HEK293T (cell line): Measurements from ENCODE around the gene ERICH4.

Source experiments
- CTCF ChIA-PET: fragments of 350-600 bp; formaldehyde crosslinking; extraction: SDS; loops from one replicate; lab custom pipeline; 2021; ENCODE audit warnings: antibody characterized with exemption, inconsistent platforms; lab: Yijun Ruan, JAX
- POLR2A ChIA-PET: fragments of 350-600 bp; formaldehyde crosslinking; extraction: SDS; loops from one replicate; lab custom pipeline; 2020; ENCODE audit warnings: antibody characterized with exemption, inconsistent platforms; lab: Yijun Ruan, JAX
- DNase-seq: peaks from one replicate; pipeline ENCODE4 v3.0.0; 2012; ENCODE audit warnings: mixed read lengths; ENCODE audit errors: extremely low spot score
- ARNT ChIP-seq: fragments of 450-650 bp; IDR thresholded peaks from 2 replicates; pipeline ENCODE4 v1.6.1; 2017; ENCODE audit warnings: mild to moderate bottlenecking
- BHLHE40 ChIP-seq: fragments of 450-650 bp; IDR thresholded peaks from 2 replicates; pipeline ENCODE4 v1.6.1; 2016; ENCODE audit warnings: mild to moderate bottlenecking, moderate library complexity, borderline replicate concordance
- CTBP1 ChIP-seq: fragments of 450-650 bp; IDR thresholded peaks from 2 replicates; pipeline ENCODE4 v1.6.1; 2016; ENCODE audit warnings: borderline replicate concordance
- ELF4 ChIP-seq: fragments of 450-650 bp; IDR thresholded peaks from 2 replicates; pipeline ENCODE4 v1.6.1; 2017; ENCODE audit warnings: antibody characterized with exemption
- FOXA1 ChIP-seq: fragments of 450-650 bp; IDR thresholded peaks from 2 replicates; pipeline ENCODE4 v1.6.1; 2016; ENCODE audit warnings: mild to moderate bottlenecking
- FOXK2 ChIP-seq: fragments of 450-650 bp; IDR thresholded peaks from 2 replicates; pipeline ENCODE4 v1.6.1; 2016; ENCODE audit warnings: mild to moderate bottlenecking
- FOXM1 ChIP-seq: fragments of 450-650 bp; IDR thresholded peaks from 2 replicates; pipeline ENCODE4 v1.6.1; 2017; ENCODE audit warnings: mild to moderate bottlenecking, borderline replicate concordance
- HDGF ChIP-seq: fragments of 450-650 bp; IDR thresholded peaks from 2 replicates; pipeline ENCODE4 v1.6.1; 2017; ENCODE audit warnings: antibody characterized with exemption, borderline replicate concordance
- L3MBTL2 ChIP-seq: fragments of 450-650 bp; conservative IDR thresholded peaks from 2 replicates; pipeline ENCODE4 v1.6.1; 2016; ENCODE audit warnings: mild to moderate bottlenecking
- LEF1 ChIP-seq: fragments of 450-650 bp; IDR thresholded peaks from 2 replicates; pipeline ENCODE4 v1.6.1; 2017; ENCODE audit warnings: mild to moderate bottlenecking, borderline replicate concordance
- NFRKB ChIP-seq: fragments of 450-650 bp; IDR thresholded peaks from 2 replicates; pipeline ENCODE4 v1.6.1; 2016; ENCODE audit warnings: mild to moderate bottlenecking, moderate library complexity
- PKNOX1 ChIP-seq: fragments of 450-650 bp; IDR thresholded peaks from 2 replicates; pipeline ENCODE4 v1.6.1; 2016
- SP1 ChIP-seq: fragments of 450-650 bp; IDR thresholded peaks from 2 replicates; pipeline ENCODE4 v1.6.1; 2017
- SUZ12 ChIP-seq: fragments of 450-650 bp; IDR thresholded peaks from 2 replicates; pipeline ENCODE4 v1.6.1; 2016; ENCODE audit warnings: mild to moderate bottlenecking
- TARDBP ChIP-seq: fragments of 450-650 bp; IDR thresholded peaks from 2 replicates; pipeline ENCODE4 v1.6.1; 2016
- ZNF384 ChIP-seq: fragments of 450-650 bp; IDR thresholded peaks from 2 replicates; pipeline ENCODE4 v1.6.1; 2016

ERICH4 gene

GRCh38 chr19:41420101-41420880, 22.7 kb upstream of the ERICH4 start:
- no peak for DNase-seq
- TF ChIP-seq FOXA1 (no peak), SP1 (no peak), PKNOX1 (no peak), ARNT (no peak), ZNF384 (no peak), CTBP1 (no peak), HDGF (no peak), BHLHE40 (no peak)
- ChIA-PET CTCF (interaction anchor here (0.6 kb wide), 1 partner anchor 565 kb away, joined by 7 read pairs; no protein-coding TSS in a partner anchor), POLR2A (interaction anchor here (2.1 kb wide), 1 partner anchor 19 kb away, joined by 7 read pairs; the partner anchor contains the start of gene DMAC2)

- POLR2A ChIA-PET = no interaction called here
- CTCF ChIA-PET = no interaction called here
- DNase-seq = no peak
- TF ChIP-seq ARNT = no peak
- TF ChIP-seq FOXK2 = no peak
- no peak for TF ChIP-seq ELF4
- TF ChIP-seq FOXM1 = no peak
- TF ChIP-seq BHLHE40 = no peak
- no peak for TF ChIP-seq CTBP1
- no peak for TF ChIP-seq L3MBTL2
- no peak for TF ChIP-seq TARDBP
- TF ChIP-seq FOXA1 = no peak
- TF ChIP-seq NFRKB = no peak
- TF ChIP-seq SP1 = no peak
- TF ChIP-seq LEF1 = no peak
- TF ChIP-seq SUZ12 = no peak
- no peak for TF ChIP-seq ZNF384
- no peak for TF ChIP-seq HDGF
- TF ChIP-seq PKNOX1 = no peak
Measured at GRCh38 chr19:41421314-41421713, 21.6 kb upstream of the ERICH4 start.

GRCh38 chr19:41421973-41422372, 21.0 kb upstream of the ERICH4 start:
- no peak for DNase-seq
- POLR2A ChIA-PET = no interaction called here
- CTCF ChIA-PET = no interaction called here
- TF ChIP-seq SUZ12 (no peak), LEF1 (no peak), PKNOX1 (no peak), L3MBTL2 (no peak), TARDBP (no peak), ARNT (no peak), ELF4 (no peak), FOXK2 (no peak), BHLHE40 (no peak), FOXA1 (no peak), FOXM1 (no peak), NFRKB (no peak), CTBP1 (no peak), HDGF (no peak), SP1 (no peak), ZNF384 (no peak)

- no peak for TF ChIP-seq ARNT
- TF ChIP-seq HDGF = no peak
- TF ChIP-seq SUZ12 = no peak
- TF ChIP-seq BHLHE40 = no peak
- no peak for TF ChIP-seq FOXA1
- no peak for TF ChIP-seq ELF4
- TF ChIP-seq CTBP1 = no peak
- no peak for TF ChIP-seq SP1
- TF ChIP-seq LEF1 = no peak
- no peak for DNase-seq
- CTCF ChIA-PET = no interaction called here
- POLR2A ChIA-PET = no interaction called here
Measured at GRCh38 chr19:41422456-41422855, 20.5 kb upstream of the ERICH4 start.

GRCh38 chr19:41422955-41423354, 20.0 kb upstream of the ERICH4 start:
- ChIA-PET CTCF (no interaction called here), POLR2A (no interaction called here)
- DNase-seq = no peak
- TF ChIP-seq SUZ12 (no peak), TARDBP (no peak), ZNF384 (no peak), CTBP1 (no peak), FOXA1 (no peak)
